Pancreas (tissue), 10 donors: Measurements from ENCODE around the gene OR1F1. TPM values are rescaled to one million over a fixed set of nuclear protein-coding genes. Genes with fewer than 3 reads are reported as not detected.
A peak's percentile ranks its signal among the peaks of the same experiment; 100 is the strongest.

Experiments used
- ATAC-seq, 4 donors: fragments of 200-7000 bp; cut with Tn5 transposase; one replicate each; pipeline versions ENCODE4 v1.8.0 to v1.9.1; 2020; ENCODE audit warnings: mild to moderate bottlenecking in 4 of 4, moderate library complexity in 4 of 4
- DNase-seq, 6 donors: peaks; one replicate each; pipeline ENCODE4 v3.0.0-alpha.2; 2020
- FAIRE-seq: peaks from 2 replicates; lab custom pipeline; 2012; peaks lifted over from hg19 to GRCh38; lab: Jason Lieb, UNC
- H3K27ac ChIP-seq, 4 donors: fragments of 200-600 bp; sonication (generic); 1 replicate in 3 of 4; 2 replicates in 1 of 4; pipeline versions ENCODE4 v1.5.0 to v1.8.0; 2020
- H3K27me3 ChIP-seq, 4 donors: fragments of 200-600 bp; one replicate each; pipeline ENCODE4 v1.8.0; 2021
- H3K36me3 ChIP-seq, 3 donors: fragments of 200-600 bp; sonication (generic) in 1 of 3; one replicate each; pipeline versions ENCODE4 v1.5.0 to v1.8.0; 2020 to 2021
- H3K4me1 ChIP-seq, 3 donors: fragments of 200-600 bp; one replicate each; pipeline ENCODE4 v1.8.0; 2021
- H3K4me3 ChIP-seq, 4 donors: fragments of 200-600 bp; sonication (generic) in 2 of 4; one replicate each; pipeline versions ENCODE4 v1.5.0 to v1.8.0; 2020 to 2021
- H3K9me3 ChIP-seq, 4 donors: fragments of 200-600 bp; one replicate each; pipeline ENCODE4 v1.8.0; 2021
- whole genome bisulfite sequencing, 2 donors: extraction: QIAGEN DNeasy Blood & Tissue Kit; methylation state at CpG; one replicate each; pipeline ENCODE4 v1.1.7; 2013; 5-methylcytosine and 5-hydroxymethylcytosine counted together
- intact Hi-C, 3 donors: fragments of 100-400 bp; cut with DNase I; formaldehyde crosslinking; loops; one replicate each; pipeline versions ENCODE4 v1.11.1 to v1.14.2; 2022
- polyA plus RNA-seq, 2 donors: library from polyadenylated mRNA; stranded (reverse); fragments of 200-250 nt; gene quantifications; one replicate each; pipeline ENCODE4 v1.2.3, GENCODE V29; 2013
- total RNA-seq, 6 donors: library from RNA; stranded (reverse); fragmentation: NEBNext Ultra II Directional in 4 of 6; extraction: Animal tissue kit (Norgen Biotek cat#: 25700) in 4 of 6; gene quantifications; one replicate each; pipeline versions ENCODE4 v1.2.1 to v1.2.4, GENCODE V29; 2021 to 2023
- TF ChIP-seq, protein P1 (sequence below), 4 donors: fragments of 200-600 bp; sonication (generic) in 3 of 4; IDR thresholded peaks; one replicate each; pipeline versions ENCODE4 v1.5.0 to v1.8.0; 2021; ENCODE audit warnings: antibody characterized with exemption in 4 of 4
- donor health status: healthy with polysubstance abuse.
- donor health status: DM: no; HTN: no; CAD: no; lungs with moderate emphysema.
- donor health status: DM: no; HTN: no; CAD: no.
- donor health status: control.
- donor health status: control.
- donor health status: Bipolar disorder and iron deficiency.
- donor health status: DM: yes; HTN: yes; CAD: no.
- donor health status: DM: no; HTN: no; CAD: no.
- donor health status: DM: no; HTN: no; CAD: no.
- donor health status: DM: yes; HTN: yes; CAD: no.

Gene OR1F1
- total and polyA plus RNA-seq, 8 donors: not detected

DNA sequence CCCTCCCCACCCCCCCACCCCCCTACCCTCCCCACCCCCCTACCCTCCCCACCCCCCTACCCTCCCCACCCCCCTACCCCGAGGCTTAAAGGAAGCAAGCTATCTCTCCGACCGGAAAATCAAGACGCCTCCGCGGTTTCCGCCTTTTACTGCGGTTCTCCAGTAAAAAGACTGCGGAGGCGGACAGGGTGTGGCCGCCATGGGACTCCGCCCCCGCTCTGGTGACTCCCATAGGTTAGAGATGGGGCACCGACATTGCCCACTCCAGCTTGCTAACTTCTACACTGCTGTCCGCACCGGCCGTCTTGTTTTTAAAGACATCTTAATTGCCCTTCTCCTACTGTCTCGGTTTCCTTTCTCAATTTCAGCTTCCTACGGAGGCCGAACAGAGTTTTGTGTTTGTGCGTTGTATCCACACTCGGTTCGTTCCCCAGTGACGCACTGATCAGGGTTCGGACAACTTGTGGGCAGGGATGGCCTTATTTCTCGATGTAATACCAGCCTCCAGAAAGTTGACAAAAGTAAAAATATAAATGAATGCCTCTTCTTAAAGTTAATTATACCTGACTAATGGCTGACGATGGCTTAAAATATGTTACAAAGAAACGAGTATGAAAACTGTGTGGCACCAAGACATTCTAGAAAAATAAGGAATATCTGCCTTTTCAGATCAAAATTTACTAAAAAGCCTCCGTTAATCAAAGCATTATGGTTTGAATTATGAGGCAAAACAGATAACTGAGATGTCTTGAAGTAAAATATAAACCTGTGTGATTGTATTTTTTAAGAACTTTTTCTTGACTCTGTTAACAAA lies 48.1 kb downstream of the OR1F1 start:
- no peak for FAIRE-seq
- Histone ChIP-seq H3K4me3 (no peak overlapping the region), H3K36me3 (peaks cover 0 to 14% (median 10%) of the 10 kb centered on the region in 3 donors), H3K27ac (no peak overlapping the region), H3K4me1 (peaks cover 0 to 8% (median 0%) of the 10 kb centered on the region in 3 donors), H3K27me3 (no peaks in the 10 kb centered on the region), H3K9me3 (no peaks in the 10 kb centered on the region)
- ATAC-seq: no peak
- 84 to 85% methylated on average over 29 of the region's 29 CpGs for WGBS, 2 donors
- TF ChIP-seq, protein P1, sequence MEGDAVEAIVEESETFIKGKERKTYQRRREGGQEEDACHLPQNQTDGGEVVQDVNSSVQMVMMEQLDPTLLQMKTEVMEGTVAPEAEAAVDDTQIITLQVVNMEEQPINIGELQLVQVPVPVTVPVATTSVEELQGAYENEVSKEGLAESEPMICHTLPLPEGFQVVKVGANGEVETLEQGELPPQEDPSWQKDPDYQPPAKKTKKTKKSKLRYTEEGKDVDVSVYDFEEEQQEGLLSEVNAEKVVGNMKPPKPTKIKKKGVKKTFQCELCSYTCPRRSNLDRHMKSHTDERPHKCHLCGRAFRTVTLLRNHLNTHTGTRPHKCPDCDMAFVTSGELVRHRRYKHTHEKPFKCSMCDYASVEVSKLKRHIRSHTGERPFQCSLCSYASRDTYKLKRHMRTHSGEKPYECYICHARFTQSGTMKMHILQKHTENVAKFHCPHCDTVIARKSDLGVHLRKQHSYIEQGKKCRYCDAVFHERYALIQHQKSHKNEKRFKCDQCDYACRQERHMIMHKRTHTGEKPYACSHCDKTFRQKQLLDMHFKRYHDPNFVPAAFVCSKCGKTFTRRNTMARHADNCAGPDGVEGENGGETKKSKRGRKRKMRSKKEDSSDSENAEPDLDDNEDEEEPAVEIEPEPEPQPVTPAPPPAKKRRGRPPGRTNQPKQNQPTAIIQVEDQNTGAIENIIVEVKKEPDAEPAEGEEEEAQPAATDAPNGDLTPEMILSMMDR (IDR thresholded peaks at IDR 0.05): no peak
- intact Hi-C loops: no loop called here
- peak in 4 of 6 donors; percentile 23 to 44 (median 32) for DNase-seq

DNA sequence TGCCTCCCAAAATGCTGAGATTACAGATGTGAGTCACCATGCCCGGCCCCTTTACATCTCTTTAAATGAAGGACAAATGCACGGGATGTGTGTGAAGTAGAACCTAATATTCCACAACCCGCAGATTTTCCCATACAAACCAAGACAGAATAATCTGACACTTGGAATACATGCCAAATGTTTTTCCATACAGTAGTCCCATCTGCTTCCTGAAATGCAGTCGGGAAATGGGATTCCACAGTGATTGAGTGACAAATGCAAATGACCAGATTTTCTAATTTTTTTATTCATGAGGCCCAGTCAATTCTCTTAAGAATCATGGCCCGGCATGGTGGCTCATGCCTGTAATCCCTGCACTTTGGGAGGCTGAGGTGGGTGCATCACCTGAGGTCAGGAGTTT lies 53.8 kb downstream of the OR1F1 start:
- no peak for FAIRE-seq
- Histone ChIP-seq H3K27ac (no peak overlapping the region), H3K27me3 (no peaks in the 10 kb centered on the region), H3K4me3 (no peak overlapping the region), H3K36me3 (no peaks in the 10 kb centered on the region), H3K9me3 (no peaks in the 10 kb centered on the region), H3K4me1 (no peaks in the 10 kb centered on the region)
- DNase-seq: no peak
- WGBS, 2 donors: 60 to 62% methylated on average over 5 of the region's 5 CpGs
- TF ChIP-seq, protein P1 (IDR thresholded peaks at IDR 0.05): no peak
- ATAC-seq: no peak
- intact Hi-C loops: no loop called here

DNA sequence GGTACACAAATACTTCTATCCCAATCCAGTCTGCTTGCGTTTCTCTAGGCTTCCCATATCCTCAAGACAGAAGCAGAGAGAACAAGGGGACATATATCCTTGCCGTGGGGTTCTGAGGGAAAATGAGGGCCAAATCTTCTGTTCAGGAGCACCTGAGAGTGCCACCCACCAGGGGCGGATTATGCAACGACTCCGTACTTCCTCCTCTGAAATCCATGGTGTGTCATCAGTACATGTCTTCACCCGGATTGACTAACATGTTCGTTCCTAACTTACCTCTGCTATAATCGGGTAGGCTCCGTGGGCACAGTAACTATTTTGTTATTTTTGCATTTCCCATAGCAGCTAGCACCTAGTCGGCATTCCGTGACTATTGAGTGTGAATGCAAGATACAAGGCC lies 54.7 kb downstream of the OR1F1 start:
- Histone ChIP-seq H3K4me1 (no peaks in the 10 kb centered on the region), H3K36me3 (no peaks in the 10 kb centered on the region), H3K9me3 (no peaks in the 10 kb centered on the region), H3K4me3 (no peak overlapping the region), H3K27me3 (no peaks in the 10 kb centered on the region), H3K27ac (no peak overlapping the region)
- TF ChIP-seq, protein P1 (IDR thresholded peaks at IDR 0.05): no peak
- no peak for DNase-seq
- intact Hi-C loops: no loop called here
- WGBS, 2 donors: 74 to 78% methylated on average over 11 of the region's 11 CpGs
- FAIRE-seq: no peak
- ATAC-seq: no peak

DNA sequence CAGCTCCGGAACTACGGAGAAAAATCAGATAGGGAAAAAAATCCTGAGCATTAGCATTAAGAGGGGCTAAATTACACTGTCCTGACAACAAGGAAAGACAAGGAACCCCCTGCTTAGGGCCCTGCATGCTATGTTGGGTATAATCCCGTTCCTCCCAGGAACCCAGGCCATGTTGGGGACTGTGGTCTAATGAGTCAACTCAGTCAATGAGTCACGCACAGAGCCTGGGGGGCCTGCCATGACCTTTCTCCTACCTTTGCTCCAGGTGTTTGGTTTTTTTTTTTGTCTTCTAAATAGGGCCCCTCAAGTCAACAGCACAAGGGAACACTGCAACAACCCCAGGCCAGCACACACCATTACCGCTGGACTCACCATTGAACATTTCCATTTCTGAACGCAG lies 55.9 kb downstream of the OR1F1 start:
- no peaks in the 10 kb centered on the region for H3K27me3 ChIP-seq
- TF ChIP-seq, protein P1 (IDR thresholded peaks at IDR 0.05): no peak
- DNase-seq (no peak), FAIRE-seq (no peak), ATAC-seq (no peak)
- H3K36me3 ChIP-seq: no peaks in the 10 kb centered on the region
- H3K9me3 ChIP-seq: no peaks in the 10 kb centered on the region
- H3K27ac ChIP-seq: no peak overlapping the region
- no peaks in the 10 kb centered on the region for H3K4me1 ChIP-seq
- H3K4me3 ChIP-seq: no peak overlapping the region
- intact Hi-C loops: no loop called here
- WGBS, 2 donors: 58 to 74% methylated on average over 6 of the region's 6 CpGs

DNA sequence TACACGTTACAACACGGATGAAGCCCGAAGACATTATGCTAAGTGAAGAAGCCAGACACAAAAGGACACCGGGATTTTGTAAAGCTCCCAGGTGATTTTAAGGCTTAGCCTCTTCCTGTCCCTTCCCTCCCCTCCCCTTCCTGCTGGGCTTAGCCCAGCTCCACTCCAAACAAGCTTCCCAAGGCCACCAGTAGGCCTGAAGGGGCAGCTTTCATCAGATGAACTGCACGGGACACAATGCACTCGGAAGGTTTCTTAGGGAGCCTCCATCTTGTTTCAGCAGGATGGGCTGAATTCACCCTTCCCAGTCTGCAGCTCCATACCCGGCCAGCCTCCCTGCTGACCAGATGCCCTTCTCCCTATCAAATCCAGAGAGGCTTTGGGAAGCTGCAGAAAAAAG lies 58.0 kb downstream of the OR1F1 start:
- Histone ChIP-seq H3K36me3 (no peaks in the 10 kb centered on the region), H3K27me3 (no peaks in the 10 kb centered on the region), H3K9me3 (no peaks in the 10 kb centered on the region), H3K4me1 (no peaks in the 10 kb centered on the region), H3K27ac (no peak overlapping the region), H3K4me3 (no peak overlapping the region)
- 67 to 68% methylated on average over 7 of the region's 7 CpGs for WGBS, 2 donors
- FAIRE-seq (no peak), ATAC-seq (no peak), DNase-seq (no peak)
- intact Hi-C loops: no loop called here
- TF ChIP-seq, protein P1 (IDR thresholded peaks at IDR 0.05): no peak
